ENCODE data around the gene SMARCB1.

DNA sequence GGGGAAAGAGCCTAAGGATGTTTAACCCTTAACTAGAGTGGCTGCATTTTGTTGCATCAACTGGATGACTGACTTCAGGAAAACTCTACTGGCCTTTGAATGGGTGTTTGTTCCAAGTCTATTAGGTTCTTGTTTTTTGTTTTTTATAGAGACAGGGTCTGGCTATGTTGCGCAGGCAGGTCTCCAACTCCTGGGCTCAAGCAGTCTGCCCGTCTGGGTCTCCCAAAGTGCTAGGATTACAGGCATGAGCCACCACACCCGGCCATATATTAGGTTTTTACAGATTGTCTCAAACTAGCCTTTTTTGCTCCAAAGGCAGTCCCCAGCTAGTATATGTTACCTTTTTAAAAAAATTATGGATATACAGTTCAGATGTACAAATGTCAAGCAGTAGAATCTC is 1.1 kb downstream of the SMARCB1 start:
- TF ChIP-seq POLR2A (IDR thresholded peaks at IDR 0.05), result no peak
- TF ChIP-seq, protein P1, sequence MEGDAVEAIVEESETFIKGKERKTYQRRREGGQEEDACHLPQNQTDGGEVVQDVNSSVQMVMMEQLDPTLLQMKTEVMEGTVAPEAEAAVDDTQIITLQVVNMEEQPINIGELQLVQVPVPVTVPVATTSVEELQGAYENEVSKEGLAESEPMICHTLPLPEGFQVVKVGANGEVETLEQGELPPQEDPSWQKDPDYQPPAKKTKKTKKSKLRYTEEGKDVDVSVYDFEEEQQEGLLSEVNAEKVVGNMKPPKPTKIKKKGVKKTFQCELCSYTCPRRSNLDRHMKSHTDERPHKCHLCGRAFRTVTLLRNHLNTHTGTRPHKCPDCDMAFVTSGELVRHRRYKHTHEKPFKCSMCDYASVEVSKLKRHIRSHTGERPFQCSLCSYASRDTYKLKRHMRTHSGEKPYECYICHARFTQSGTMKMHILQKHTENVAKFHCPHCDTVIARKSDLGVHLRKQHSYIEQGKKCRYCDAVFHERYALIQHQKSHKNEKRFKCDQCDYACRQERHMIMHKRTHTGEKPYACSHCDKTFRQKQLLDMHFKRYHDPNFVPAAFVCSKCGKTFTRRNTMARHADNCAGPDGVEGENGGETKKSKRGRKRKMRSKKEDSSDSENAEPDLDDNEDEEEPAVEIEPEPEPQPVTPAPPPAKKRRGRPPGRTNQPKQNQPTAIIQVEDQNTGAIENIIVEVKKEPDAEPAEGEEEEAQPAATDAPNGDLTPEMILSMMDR (IDR thresholded peaks at IDR 0.05), result no peak
